ENCODE data around the gene NRARP.

The NRARP gene

DNA sequence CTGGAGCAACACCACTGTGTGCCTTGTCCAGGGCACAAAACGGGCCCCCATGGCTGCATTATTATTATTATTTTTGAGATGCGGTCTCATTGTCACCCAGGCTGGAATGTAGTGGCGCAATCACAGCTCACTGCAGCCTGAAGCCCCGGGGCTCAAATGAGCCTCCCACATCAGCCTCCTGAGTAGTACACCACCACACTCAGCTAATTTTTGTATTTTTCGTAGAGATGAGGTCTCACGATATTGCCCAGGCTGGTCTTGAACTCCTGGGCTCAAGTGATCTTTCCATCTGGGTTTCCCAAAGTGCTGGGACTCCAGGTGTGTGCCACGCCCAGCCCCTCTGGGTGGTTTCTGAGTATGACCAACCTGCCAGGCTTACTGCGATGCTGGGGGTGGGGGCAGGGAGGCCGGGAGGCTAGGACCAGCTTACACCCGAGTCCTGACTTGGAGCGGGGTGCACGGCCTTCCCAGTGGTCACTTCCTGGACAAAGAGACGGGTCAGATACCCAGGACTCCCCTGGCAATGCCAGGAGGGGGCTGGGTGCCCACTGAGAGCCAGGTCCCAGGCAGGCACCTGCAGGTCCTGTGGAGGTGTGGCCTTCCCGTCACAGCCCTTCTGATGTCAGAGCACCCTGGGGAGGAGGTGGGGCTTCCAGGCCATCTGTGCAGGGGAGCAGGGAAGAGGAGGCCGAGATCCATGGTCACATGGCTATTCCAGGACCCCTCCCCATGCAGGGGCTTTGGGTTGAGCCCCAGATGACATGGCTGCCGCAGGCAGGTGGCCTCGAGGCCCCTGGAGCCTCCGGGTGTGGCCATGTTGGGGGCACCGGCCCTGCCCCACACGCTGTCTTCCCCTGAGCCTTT lies 8.3 kb upstream of the NRARP start:
- no peak for DNase-seq

- no peak for DNase-seq
Observed at GRCh38 chr9:137309368-137310188, 7.5 kb upstream of the NRARP start.

DNA sequence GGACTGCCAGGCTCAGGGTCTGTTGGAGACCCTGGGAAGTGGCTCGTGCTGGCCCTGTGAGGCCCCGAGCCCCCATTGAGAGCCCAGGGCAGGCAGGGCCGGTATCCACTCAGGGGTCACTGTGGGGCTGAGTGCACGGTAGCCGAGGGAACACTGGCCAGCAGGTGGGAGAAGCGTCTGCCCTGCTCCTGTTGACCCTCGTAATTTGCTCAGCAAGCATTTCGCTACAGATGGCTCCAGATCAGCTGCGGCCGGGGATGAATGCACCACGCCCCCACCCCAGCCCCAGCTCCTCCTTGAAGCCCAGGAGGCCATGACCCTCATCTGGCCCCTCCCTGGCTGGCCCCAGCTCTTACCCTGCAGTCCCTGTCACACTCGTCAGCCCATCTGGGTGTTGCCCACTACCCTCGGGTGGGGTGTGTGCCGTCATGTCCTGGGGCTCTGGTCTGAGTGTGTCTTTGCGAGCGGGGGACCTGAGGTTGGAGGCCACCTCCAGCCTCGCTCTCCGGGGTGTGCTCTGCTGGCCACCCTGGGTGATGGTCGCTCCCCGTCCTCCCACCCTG lies 6.1 kb upstream of the NRARP start:
- DNase-seq, result no peak

DNA sequence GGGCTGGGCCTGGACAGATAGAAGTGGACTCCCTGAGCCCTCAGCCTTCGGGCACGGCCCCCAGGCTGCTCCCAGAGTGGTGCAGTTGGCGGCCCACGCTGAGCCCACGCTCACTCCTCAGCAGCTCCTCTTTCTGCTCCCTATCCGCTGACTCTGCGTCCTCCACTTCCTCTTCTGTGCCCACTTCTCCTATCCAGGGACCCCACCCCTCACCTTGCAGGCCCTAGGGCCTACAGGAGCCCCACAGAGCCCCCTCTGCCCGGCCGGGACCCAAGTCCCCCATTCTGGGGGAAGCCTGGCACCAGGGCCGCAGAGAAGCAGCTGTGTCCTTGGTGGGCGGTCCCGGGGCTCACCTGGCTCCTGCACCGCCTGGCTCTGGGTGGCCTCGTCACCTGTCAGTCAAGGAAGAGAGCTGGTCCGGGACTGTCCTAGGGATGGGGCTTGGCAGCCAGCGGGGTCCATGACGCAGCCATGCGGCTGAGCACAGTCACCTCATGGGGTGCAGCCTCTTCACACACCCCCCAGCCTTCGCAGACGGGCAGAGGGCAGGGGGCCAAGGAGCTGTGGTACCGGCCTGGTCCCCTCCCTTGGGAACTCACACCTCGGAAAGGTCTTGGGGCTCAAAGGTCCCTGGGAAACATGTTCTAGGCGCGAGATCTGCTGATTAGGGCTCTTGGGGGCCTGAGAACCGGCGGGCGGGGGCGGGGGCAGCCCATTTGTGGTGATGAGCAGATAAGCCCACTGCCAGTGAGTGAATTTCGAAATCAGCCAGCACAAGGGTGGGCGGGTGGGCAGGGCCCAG lies 5.4 kb upstream of the NRARP start:
- DNase-seq, result no peak

DNA sequence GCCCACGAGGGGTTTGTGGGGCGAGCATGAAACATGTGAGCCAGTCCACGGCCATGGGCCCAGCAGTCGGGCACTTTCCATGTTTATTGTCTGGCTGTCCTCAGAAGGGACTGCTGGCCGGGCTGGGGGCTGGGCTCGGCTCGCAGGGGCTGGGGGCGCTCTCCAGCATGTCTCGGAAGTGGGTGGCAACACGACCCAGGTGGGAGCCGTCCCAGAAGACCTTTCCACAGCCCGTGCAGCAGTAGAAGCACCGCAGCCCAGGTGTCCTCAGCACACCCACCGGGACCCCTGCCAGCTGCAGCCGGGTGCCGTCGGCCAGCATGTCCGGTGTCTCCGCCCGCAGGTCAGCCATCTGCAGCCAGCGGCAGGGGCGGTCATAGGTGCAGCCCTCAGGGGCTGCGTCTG lies 4.8 kb upstream of the NRARP start:
- DNase-seq, result no peak

DNA sequence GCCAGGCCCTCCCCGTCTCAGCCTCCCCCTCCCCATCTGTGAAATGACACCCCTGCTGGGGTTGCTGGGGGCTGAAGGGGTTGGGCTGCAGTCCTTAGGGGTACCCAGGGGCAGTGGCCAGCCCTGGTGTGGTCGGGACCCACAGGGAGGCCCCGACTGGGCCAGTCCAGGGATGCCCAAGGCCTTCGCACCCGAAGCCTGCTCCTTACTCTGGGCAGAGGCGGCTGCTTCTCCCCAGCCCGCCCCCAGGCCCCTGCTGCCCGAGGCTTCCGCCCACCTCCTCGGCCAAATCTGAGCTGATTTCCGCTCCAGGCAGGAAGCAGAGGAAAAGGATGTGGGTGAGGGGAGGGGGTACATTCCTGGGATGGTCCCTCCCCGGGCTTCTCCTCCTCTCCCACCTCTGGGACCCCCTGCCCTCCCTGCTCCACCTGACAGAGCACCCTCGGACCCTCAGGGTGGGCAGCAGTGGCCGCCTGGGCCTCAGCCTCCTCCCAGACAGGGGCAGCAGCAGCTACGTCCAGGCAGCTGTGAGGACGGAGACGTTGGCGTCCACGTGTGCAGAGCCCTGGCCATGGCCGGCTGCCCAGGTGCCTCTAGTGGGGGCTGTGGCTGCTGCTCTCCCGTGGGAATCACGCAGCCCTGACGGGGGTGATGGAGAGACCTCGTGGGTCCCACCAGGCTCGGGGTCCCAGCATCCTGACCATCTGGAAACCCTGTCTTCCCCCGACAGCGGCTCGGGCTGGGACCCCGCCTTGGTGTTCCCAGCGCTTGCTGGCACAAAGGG lies 4.2 kb upstream of the NRARP start:
- DNase-seq, result no peak

DNA sequence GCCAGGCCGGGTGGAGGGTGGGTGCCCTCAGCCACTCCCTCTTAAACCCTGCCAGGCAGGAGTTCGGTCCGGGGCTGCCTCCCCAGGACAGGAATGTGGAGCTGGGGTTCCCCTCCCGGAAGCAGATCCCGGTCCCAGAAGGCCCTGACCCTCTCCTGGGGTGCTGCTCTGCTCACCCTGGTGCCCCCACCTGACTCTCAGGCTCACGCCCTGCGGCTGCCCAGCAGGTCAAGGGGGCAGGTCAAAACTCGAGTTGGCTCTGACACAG lies 3.7 kb upstream of the NRARP start:
- no peak for DNase-seq

GRCh38 chr9:137305060-137305797 lies 3.2 kb upstream of the NRARP start:
- peak; percentile 51 to 54 for DNase-seq

DNA sequence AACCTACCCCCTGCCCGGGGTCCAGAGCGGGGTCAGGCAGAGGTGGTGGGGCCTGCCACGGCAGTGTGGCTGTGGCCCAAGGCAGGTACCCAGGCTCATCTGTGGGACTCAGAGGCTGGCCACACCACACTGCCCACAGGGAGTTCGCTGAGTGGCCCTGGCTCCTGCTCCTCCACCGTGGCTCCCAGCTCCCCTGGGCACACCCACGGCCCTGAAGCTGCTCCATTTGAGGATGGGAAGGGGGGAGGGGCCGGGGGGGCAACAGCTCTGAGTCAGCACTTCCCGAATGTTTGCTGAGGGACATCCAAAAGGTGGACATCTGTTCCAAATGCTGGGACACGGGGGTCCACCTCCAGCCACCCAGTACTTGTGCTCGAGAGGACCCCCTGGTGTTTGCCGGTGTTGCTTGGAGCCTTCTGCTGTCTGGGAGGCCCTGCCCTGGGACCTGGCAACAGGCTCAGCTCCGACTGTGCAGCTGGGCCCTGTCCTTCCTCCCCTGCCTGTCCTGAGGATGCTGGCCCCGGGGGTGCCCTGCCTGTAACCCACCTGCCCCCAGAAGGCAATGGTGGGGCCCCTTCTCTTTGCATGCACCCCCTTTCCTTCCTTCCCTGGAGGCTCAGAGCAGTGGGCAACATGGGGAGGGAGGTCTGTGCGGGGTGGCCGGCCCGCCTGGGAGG lies 2.5 kb upstream of the NRARP start:
- DNase-seq, result no peak

GRCh38 chr9:137303893-137304382 lies 1.9 kb upstream of the NRARP start:
- DNase-seq, result no peak

DNA sequence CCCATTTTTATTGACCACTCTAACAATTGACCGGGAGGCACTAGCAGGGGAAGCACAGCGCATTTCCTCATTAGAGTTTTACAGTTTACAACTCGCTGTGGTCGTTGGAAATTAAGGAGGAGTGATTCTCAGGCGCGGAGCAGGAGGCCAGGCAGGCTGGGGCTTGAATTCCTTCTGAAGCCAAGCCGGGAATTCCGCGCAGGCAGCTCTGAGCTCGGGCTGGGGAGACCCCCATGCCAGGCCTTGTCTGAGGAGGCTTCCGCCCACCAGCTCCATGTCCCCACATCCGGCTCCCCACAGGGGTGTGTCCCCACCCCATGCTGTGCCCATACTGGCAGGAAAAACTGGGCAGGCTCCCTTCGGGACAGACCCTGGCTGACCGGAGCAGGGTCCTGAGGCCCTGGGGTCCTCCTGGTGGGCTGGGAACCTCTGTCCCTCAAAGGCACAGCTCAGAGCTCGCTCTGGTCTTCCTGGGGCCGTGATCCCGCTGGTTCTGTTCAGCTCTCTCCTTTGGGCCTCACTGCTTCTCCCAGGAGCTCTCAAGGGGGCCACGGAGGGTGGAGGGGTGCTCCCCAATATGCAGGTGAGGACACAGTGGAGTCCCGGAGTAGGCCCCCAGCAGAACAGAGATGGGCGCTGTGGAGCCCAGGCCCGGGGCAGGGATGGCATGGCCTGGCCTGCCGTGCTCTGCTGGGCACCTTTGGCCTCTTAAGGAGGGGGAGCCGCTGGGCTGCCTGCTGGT lies 1.3 kb upstream of the NRARP start:
- DNase-seq, result no peak

- no peak for DNase-seq
Observed at GRCh38 chr9:137302449-137303150, 529 bp upstream of the NRARP start.

DNA sequence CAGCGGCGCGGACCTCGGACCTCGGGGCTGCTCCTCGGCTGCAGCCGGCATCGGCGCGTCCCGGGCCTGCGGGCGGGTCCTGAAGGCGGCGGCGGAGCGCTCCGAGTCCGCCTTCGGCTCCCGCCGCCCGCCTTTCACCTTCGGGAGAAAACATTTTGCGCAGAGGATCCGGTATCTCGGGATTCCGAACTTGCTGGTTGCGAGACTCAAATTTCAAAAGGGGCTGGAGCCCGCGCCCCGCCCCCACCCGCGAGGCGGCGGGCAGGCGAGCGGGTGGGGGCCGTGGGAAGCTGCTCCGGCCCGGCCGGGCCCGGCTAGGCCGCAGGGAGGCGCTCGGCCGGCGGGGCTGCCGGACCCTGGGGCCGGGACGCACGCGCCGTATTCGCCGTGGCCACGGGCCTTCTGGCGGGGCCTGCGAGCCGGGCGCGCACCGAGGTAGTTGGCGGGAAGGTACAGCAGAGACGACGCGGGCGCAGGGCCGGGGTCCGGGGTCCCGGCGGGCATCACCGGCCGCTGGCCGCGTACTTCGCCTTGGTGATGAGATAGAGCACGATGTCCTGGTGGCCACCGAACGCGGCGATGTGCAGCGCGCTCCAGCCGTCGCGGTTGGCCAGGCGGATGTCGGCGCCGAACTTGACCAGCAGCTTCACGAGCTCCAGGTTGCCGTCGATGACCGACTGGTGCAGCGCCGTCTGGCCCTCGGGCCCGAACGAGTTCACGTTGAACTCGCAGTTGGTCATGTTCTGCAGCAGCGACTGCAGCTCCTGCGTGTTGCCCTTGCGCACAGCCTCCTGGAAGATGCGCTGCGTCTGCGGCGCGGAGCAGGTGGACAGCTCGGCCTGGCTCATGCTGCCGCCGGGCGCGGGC lies 757 bp downstream of the NRARP start:
- DNase-seq, result no peak

GRCh38 chr9:137300567-137301080 lies 1.4 kb downstream of the NRARP start:
- no peak for DNase-seq

DNA sequence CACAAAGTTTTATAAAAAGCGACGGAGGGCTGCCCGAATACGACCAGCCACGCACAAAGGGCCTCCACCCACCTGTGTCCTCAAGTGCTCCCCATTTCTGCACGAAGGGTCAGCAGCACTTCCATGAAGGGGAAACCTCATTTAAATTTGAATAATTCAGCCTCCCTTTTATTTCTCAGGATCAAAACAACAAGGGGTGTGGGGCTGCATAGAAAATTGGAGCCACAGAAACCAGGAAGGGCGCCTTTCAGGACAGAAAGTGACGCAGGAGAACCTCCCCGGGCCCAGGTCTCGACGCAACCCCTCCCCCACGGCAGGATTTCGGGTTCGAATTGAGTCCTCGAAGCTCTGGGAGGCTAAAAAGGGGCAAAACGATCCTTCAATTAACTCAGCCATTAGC lies 2.1 kb downstream of the NRARP start:
- no peak for DNase-seq

GRCh38 chr9:137299203-137299565 lies 2.9 kb downstream of the NRARP start:
- DNase-seq, result no peak

DNA sequence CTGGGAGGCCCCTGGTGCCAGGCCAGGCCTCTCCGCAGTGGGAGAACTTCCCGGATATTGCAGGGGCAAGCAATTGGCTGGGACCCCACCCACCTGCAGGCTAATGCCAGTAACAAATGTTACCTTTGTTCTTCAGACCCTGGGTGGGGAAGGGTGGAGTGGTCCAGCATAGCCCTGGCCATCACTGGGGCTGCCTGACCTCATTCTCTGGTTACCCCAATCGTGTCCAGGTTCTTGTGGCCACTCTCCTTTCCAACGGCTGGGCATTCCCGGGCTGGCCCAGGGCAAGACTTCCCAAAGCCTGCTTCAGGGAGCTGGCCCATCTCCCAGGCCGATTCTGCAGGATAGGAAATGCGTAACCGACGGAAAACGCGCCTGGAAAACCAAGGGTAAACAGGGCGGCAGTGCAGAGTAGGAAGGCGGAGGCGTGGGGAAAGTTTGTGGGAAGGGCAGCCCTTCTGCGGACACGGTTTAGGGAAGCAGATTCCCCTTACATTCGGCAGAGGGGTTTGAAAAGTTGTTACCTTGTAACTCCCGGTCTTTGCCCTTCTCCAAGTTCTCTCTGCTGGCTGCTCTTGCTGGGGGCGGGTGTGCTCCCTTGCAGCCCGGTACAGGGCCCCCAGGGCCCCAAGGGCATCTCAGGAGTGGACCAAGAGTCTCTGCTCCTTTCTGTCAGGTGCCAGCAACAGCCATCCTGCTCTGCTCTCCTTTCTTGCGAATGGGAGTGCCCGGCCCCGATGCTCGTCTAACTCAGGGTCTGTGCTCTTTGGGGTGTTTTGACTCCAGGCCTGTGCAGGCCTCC lies 3.5 kb downstream of the NRARP start:
- no peak for DNase-seq

Data from activated CD4-positive, alpha-beta T cell treated with anti-CD3 and anti-CD28 coated beads for 4 hours (primary cell).